Spinal cord (tissue), 10 donors: ENCODE data around the gene ODAM. TPM values are rescaled to one million over a fixed set of nuclear protein-coding genes. Genes with fewer than 3 reads are reported as not detected.

Experiments
- DNase-seq, 6 donors: peaks; one replicate each; pipeline versions ENCODE4 v3.0.0 to v3.0.0-alpha.2; 2013 to 2015; ENCODE audit warnings: low spot score in 6 of 6, low read depth in 4 of 6
- H3K27ac ChIP-seq: one replicate; pipeline ENCODE4 v1.5.1; 2013; ENCODE audit warnings: low read depth, low read length, control low read depth
- H3K27me3 ChIP-seq: one replicate; pipeline ENCODE4 v1.6.1; 2013; ENCODE audit warnings: low read length; ENCODE audit not compliant: control insufficient read depth, insufficient read depth
- H3K36me3 ChIP-seq: one replicate; pipeline ENCODE4 v1.6.1; 2013; ENCODE audit warnings: low read length; ENCODE audit not compliant: control insufficient read depth, insufficient read depth
- H3K4me1 ChIP-seq: one replicate; pipeline ENCODE4 v1.6.1; 2013; ENCODE audit warnings: low read length; ENCODE audit not compliant: control insufficient read depth, insufficient read depth
- H3K4me3 ChIP-seq: one replicate; pipeline ENCODE4 v1.5.1; 2013; ENCODE audit warnings: low read depth, low read length, control low read depth
- H3K9me3 ChIP-seq: one replicate; pipeline ENCODE4 v1.6.1; 2013; ENCODE audit warnings: low read length; ENCODE audit not compliant: control insufficient read depth, insufficient read depth
- WGBS: methylation state at CpG from one replicate; pipeline ENCODE4 v1.1.5; 2013; ENCODE audit warnings: missing lambda C conversion rate; ENCODE audit not compliant: insufficient coverage; 5-methylcytosine and 5-hydroxymethylcytosine counted together
- polyA plus RNA-seq, 2 donors: library from polyadenylated mRNA; unstranded; fragments of 120-200 nt; gene quantifications; one replicate each; pipeline ENCODE4 v1.2.1, GENCODE V29; 2013; ENCODE audit not compliant: insufficient read length in 2 of 2
- total RNA-seq, 2 donors: library from RNA; depleted of rRNA in 1 of 2; stranded (reverse); fragments of 120-200 nt in 1 of 2; fragments of >200 nt in 1 of 2; gene quantifications; one replicate each; pipeline versions ENCODE4 v1.2.3 to v1.2.4, GENCODE V29; 2013 to 2014
- donor health status: healthy.

Gene ODAM
- total and polyA plus RNA-seq, 4 donors = not detected

DNA sequence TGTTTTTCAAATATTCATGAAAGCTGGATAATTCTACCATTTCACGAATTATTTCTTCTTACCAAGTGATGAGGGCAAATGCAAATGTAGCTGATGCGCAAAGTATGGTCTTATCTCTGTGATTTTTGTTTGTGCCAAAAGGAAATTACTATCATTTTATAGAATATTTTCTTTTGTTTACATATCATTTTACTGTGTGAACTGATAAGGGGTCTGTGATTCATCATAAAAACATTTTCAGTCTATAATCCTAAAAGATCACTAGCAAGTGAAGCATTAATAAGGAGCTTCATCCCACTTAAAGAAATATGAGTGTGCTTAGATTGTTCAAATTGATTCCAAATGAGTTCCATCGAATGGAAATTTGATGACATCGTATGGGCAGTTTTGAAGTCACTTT, 47.6 kb downstream of the ODAM start:
- no peaks in the 10 kb centered on the region for H3K36me3 ChIP-seq
- DNase-seq = no peak
- no peaks in the 10 kb centered on the region for H3K9me3 ChIP-seq
- no peak overlapping the region for H3K4me3 ChIP-seq
- no peak overlapping the region for H3K27ac ChIP-seq
- no peaks in the 10 kb centered on the region for H3K27me3 ChIP-seq
- no peaks in the 10 kb centered on the region for H3K4me1 ChIP-seq
- no CpG with 5 or more reads among the region's 4 CpGs for WGBS

GRCh38 chr4:70251250-70251944, 55.9 kb downstream of the ODAM start:
- 67% methylated on average over 1 of the region's 3 CpGs for WGBS
- no peak for DNase-seq
- no peak overlapping the region for H3K27ac ChIP-seq
- no peaks in the 10 kb centered on the region for H3K9me3 ChIP-seq
- H3K36me3 ChIP-seq = no peaks in the 10 kb centered on the region
- H3K27me3 ChIP-seq = no peaks in the 10 kb centered on the region
- no peaks in the 10 kb centered on the region for H3K4me1 ChIP-seq
- no peak overlapping the region for H3K4me3 ChIP-seq

DNA sequence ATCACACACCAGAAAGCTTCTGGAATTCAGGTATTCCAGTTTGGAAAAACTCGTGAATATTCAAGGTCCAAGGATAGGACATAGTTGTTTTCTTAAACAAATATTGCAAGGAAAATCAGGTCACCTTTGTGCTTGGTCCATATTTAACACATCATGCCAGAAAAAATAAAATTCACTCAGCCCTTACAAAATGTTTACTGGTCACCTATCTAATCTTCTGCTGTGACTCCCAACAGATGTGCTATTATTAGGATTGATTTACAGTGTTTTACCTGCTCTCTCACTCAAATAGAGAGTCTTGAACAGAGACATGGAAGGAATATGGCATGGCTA, 56.4 kb downstream of the ODAM start:
- Histone ChIP-seq H3K27ac (no peak overlapping the region), H3K4me3 (no peak overlapping the region), H3K36me3 (no peaks in the 10 kb centered on the region), H3K27me3 (no peaks in the 10 kb centered on the region), H3K9me3 (no peaks in the 10 kb centered on the region), H3K4me1 (no peaks in the 10 kb centered on the region)
- WGBS = no CpG with 5 or more reads among the region's 1 CpG
- no peak for DNase-seq

Other genes with a start within 250 kb of the ODAM start
- not detected for gene CSN2, start 230.0 kb upstream of the ODAM start, total RNA-seq
- not detected for gene CSN2, start 230.0 kb upstream of the ODAM start, polyA plus RNA-seq
- gene STATH, start 199.8 kb upstream of the ODAM start, total RNA-seq = not detected
- not detected for gene STATH, start 199.8 kb upstream of the ODAM start, polyA plus RNA-seq
- gene HTN3, start 167.3 kb upstream of the ODAM start, total RNA-seq = not detected
- gene HTN3, start 167.3 kb upstream of the ODAM start, polyA plus RNA-seq = not detected
- not detected for gene HTN1, start 145.3 kb upstream of the ODAM start, total RNA-seq
- gene HTN1, start 145.3 kb upstream of the ODAM start, polyA plus RNA-seq = under 1 TPM in 1 of 2 donors, not detected in 1; 0.08 TPM
- not detected for gene PRR27, start 41.5 kb upstream of the ODAM start, total RNA-seq
- gene PRR27, start 41.5 kb upstream of the ODAM start, polyA plus RNA-seq = under 1 TPM; 0.05 to 0.06 TPM
- not detected for gene FDCSP, start 30.4 kb downstream of the ODAM start, total RNA-seq
- not detected for gene FDCSP, start 30.4 kb downstream of the ODAM start, polyA plus RNA-seq
- not detected for gene CSN3, start 46.9 kb downstream of the ODAM start, total RNA-seq
- gene CSN3, start 46.9 kb downstream of the ODAM start, polyA plus RNA-seq = not detected
- gene CABS1, start 139.3 kb downstream of the ODAM start, total RNA-seq = not detected
- under 1 TPM in 1 of 2 donors, not detected in 1; 0.11 TPM for gene CABS1, start 139.3 kb downstream of the ODAM start, polyA plus RNA-seq
- gene SMR3A, start 165.0 kb downstream of the ODAM start, total RNA-seq = not detected
- not detected for gene SMR3A, start 165.0 kb downstream of the ODAM start, polyA plus RNA-seq
- not detected for gene SMR3B, start 187.4 kb downstream of the ODAM start, total RNA-seq
- not detected for gene SMR3B, start 187.4 kb downstream of the ODAM start, polyA plus RNA-seq
- gene OPRPN, start 202.2 kb downstream of the ODAM start, total RNA-seq = not detected
- gene OPRPN, start 202.2 kb downstream of the ODAM start, polyA plus RNA-seq = not detected